Endothelial cell of umbilical vein (primary cell): ENCODE data around the gene C2CD3. TPM values are rescaled to one million over a fixed set of nuclear protein-coding genes. Genes with fewer than 3 reads are reported as not detected.

Experiments used
- BruUV-seq: library from RNA; stranded (reverse); fragments of 400-500 nt; replicated peaks from 2 replicates; lab custom pipeline; 2021; lab: Mats Ljungman, UMichigan
- CTCF ChIA-PET: fragments of 300-600, 350-600 bp; sonication (Branson Sonifier 250); formaldehyde crosslinking; loops from one replicate; lab custom pipeline; 2021; ENCODE audit warnings: antibody characterized with exemption, inconsistent platforms; lab: Charles Lee
- POLR2A ChIA-PET: fragments of 300-600, 350-600 bp; sonication (Branson Sonifier 250); formaldehyde crosslinking; loops from one replicate; lab custom pipeline; 2021; ENCODE audit warnings: antibody characterized with exemption, inconsistent platforms; lab: Charles Lee
- DNase-seq: peaks from one replicate; pipeline ENCODE4 v3.0.0-alpha.2; 2011; ENCODE audit warnings: low read depth, low spot score
- FAIRE-seq: peaks from 2 replicates; lab custom pipeline; 2011; peaks lifted over from hg19 to GRCh38; lab: Jason Lieb, UNC
- H2AFZ ChIP-seq: 2 replicates; pipeline ENCODE4 v1.6.0; 2012; ENCODE audit warnings: low read depth, low read length, control low read depth, inconsistent platforms
- H3K27ac ChIP-seq: 2 replicates; pipeline ENCODE4 v1.5.1; 2011; ENCODE audit warnings: low read depth, mild to moderate bottlenecking, control low read depth, low read length, moderate library complexity; ENCODE audit not compliant: insufficient read depth
- H3K27me3 ChIP-seq, 2 experiments: 2 replicates each; pipeline versions ENCODE4 v1.6.0 to v1.6.1; 2011; ENCODE audit warnings: low read length in 2 of 2, mixed read lengths in 1 of 2; ENCODE audit not compliant: control insufficient read depth in 2 of 2, insufficient read depth in 2 of 2
- H3K36me3 ChIP-seq, 2 experiments: 2 replicates in 1 of 2; 3 replicates in 1 of 2; pipeline ENCODE4 v1.5.1; 2011; ENCODE audit warnings: low read length in 2 of 2, mild to moderate bottlenecking in 1 of 2, moderate library complexity in 1 of 2; ENCODE audit not compliant: control insufficient read depth in 2 of 2, insufficient read depth in 2 of 2; ENCODE audit errors: extremely low read depth in 1 of 2
- H3K4me1 ChIP-seq: 3 replicates; pipeline ENCODE4 v1.5.1; 2011; ENCODE audit warnings: mild to moderate bottlenecking, low read length; ENCODE audit not compliant: control insufficient read depth, insufficient read depth; ENCODE audit errors: extremely low read depth
- H3K4me2 ChIP-seq: 2 replicates; pipeline ENCODE4 v1.6.1; 2011; ENCODE audit warnings: low read length, control low read depth, mixed read lengths; ENCODE audit not compliant: insufficient read depth
- H3K4me3 ChIP-seq, 3 experiments: fragments of 200-600 bp in 1 of 3; sonication (generic), shearing (Covaris generic) in 1 of 3; replicated peaks in 1 of 3; 2 replicates each; pipeline ENCODE4 v1.5.1; 2011 to 2016; ENCODE audit warnings: control low read depth in 3 of 3, low read length in 3 of 3, mild to moderate bottlenecking in 2 of 3, inconsistent platforms in 1 of 3, low read depth in 1 of 3, moderate library complexity in 1 of 3; ENCODE audit not compliant: insufficient read depth in 1 of 3
- H3K79me2 ChIP-seq: 2 replicates; pipeline ENCODE4 v1.6.0; 2012; ENCODE audit warnings: low read length, inconsistent platforms; ENCODE audit not compliant: control insufficient read depth, insufficient read depth
- H3K9ac ChIP-seq: replicated peaks from 2 replicates; pipeline ENCODE3; 2011; ENCODE audit warnings: low read length, control low read depth; ENCODE audit not compliant: insufficient read depth; ENCODE audit errors: extremely low read depth
- H3K9me1 ChIP-seq: replicated peaks from 3 replicates; pipeline ENCODE4 v1.6.0; 2011; ENCODE audit warnings: mild to moderate bottlenecking, low read length; ENCODE audit not compliant: control insufficient read depth, insufficient read depth; ENCODE audit errors: extremely low read depth
- H3K9me3 ChIP-seq: replicated peaks from 2 replicates; pipeline ENCODE4 v1.5.1; 2012; ENCODE audit warnings: low read length, inconsistent platforms; ENCODE audit not compliant: control insufficient read depth, insufficient read depth
- H4K20me1 ChIP-seq: replicated peaks from 2 replicates; pipeline ENCODE3; 2011; ENCODE audit warnings: mild to moderate bottlenecking, low read length; ENCODE audit not compliant: control insufficient read depth, insufficient read depth; ENCODE audit errors: extremely low read depth
- EZH2 ChIP-seq: IDR thresholded peaks from 2 replicates; pipeline ENCODE4 v1.6.1; 2012; ENCODE audit warnings: borderline replicate concordance, low read depth, mild to moderate bottlenecking, moderate library complexity, low read length, inconsistent platforms; ENCODE audit not compliant: severe bottlenecking
- FOS ChIP-seq: IDR thresholded peaks from 2 replicates; pipeline ENCODE4 v1.6.1; 2011; ENCODE audit warnings: mild to moderate bottlenecking, low read length, moderate library complexity, borderline replicate concordance; ENCODE audit not compliant: insufficient read depth
- GATA2 ChIP-seq: IDR thresholded peaks from 2 replicates; pipeline ENCODE4 v1.7.0; 2011; ENCODE audit warnings: low read depth, mild to moderate bottlenecking, moderate library complexity, mixed read lengths, low read length; ENCODE audit not compliant: insufficient read length, insufficient read depth
- JUN ChIP-seq: IDR thresholded peaks from 2 replicates; pipeline ENCODE4 v1.6.1; 2011; ENCODE audit warnings: borderline replicate concordance, low read depth; ENCODE audit not compliant: insufficient read length, insufficient read depth
- MYC ChIP-seq: IDR thresholded peaks from one replicate; pipeline ENCODE4 v1.6.1; 2011; ENCODE audit warnings: mild to moderate bottlenecking, low read depth, low read length
- POLR2A ChIP-seq: IDR thresholded peaks from 2 replicates; pipeline ENCODE4 v1.6.1; 2012; ENCODE audit warnings: low read depth, mild to moderate bottlenecking, control low read depth, low read length
- POLR2AphosphoS5 ChIP-seq: IDR thresholded peaks from 2 replicates; pipeline ENCODE4 v1.6.1; 2012; ENCODE audit warnings: low read depth, mild to moderate bottlenecking, control low read depth, low read length, moderate library complexity; ENCODE audit not compliant: insufficient read depth
- dilution Hi-C: fragments of 300-500 bp; cut with MboI; formaldehyde crosslinking; loops from one replicate; pipeline ENCODE4 v1.15.0; 2019; ENCODE audit warnings: low sequenced_read_pairs; ENCODE audit not compliant: extremely low pct_ligation_motif_present
- intact Hi-C: fragments of 100-400 bp; cut with micrococcal nuclease; formaldehyde crosslinking; loops from one replicate; pipeline ENCODE4 v1.10.0; 2022
- polyA plus RNA-seq, 4 experiments: library from polyadenylated mRNA; depleted of rRNA in 3 of 4; stranded (reverse) in 3 of 4; unstranded in 1 of 4; fragments of >200 nt; gene quantifications; 2 replicates each; pipeline versions ENCODE4 v1.2.1 to v1.2.3, GENCODE V29; 2011 to 2012; ENCODE audit warnings: missing spikeins in 1 of 4
- total RNA-seq: library from RNA; stranded (reverse); gene quantifications from 2 replicates; pipeline ENCODE4 v1.2.3, GENCODE V29; 2021
- TF ChIP-seq, protein P1 (sequence below), 2 donors: IDR thresholded peaks; 1 replicate in 1 of 2; 2 replicates in 1 of 2; pipeline ENCODE4 v1.5.1; 2011; ENCODE audit warnings: low read length in 2 of 2, mild to moderate bottlenecking in 2 of 2, moderate library complexity in 2 of 2, control low read depth in 1 of 2, inconsistent platforms in 1 of 2, low read depth in 1 of 2; ENCODE audit not compliant: insufficient read depth in 1 of 2; ENCODE audit errors: extremely low read depth in 1 of 2
- TF ChIP-seq, protein P2 (sequence below): IDR thresholded peaks from 2 replicates; pipeline ENCODE4 v1.6.1; 2011; ENCODE audit not compliant: insufficient read depth, insufficient read length

C2CD3 gene
- total and polyA plus RNA-seq, 2 donors (not counting 3 experiments of a cell fraction or from before 2014, with no cell fraction given), result 12.9 to 36.6 TPM

DNA sequence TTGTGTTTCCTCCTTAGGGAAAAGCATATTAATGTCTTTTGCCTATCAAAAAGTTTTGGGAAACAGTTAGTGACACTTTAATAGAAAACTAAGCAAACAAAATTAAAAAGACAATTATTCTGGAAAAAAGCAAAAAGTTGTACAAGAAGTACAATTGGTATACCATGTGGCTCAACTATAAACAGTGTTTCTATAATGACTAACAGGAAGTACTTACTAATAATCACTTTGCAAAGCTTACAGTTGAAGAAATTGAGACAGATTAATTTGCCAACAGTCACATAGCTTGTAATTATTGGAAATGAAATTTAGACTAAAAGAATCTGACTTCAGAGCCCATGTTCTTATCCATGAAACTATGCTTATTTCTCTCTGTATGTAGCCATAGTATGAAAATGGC, 25.0 kb upstream of the C2CD3 start:
- DNase-seq (peak; percentile 32), FAIRE-seq (peak; percentile 81)
- POLR2A ChIA-PET, result no interaction called here
- Histone ChIP-seq H2AFZ (no peak overlapping the region), H3K27ac (no peak overlapping the region), H3K79me2 (no peaks in the 10 kb centered on the region), H4K20me1 (no peaks in the 10 kb centered on the region), H3K4me2 (peak overlapping the region; percentile 42), H3K36me3 (no peaks in the 10 kb centered on the region), H3K4me3 (no peak overlapping the region), H3K9ac (no peak overlapping the region), H3K9me3 (no peaks in the 10 kb centered on the region), H3K4me1 (peaks cover 10% of the 10 kb centered on the region), H3K27me3 (no peaks in the 10 kb centered on the region), H3K9me1 (no peaks in the 10 kb centered on the region)
- TF ChIP-seq POLR2A, result no peak
- peak; percentile 58 for TF ChIP-seq FOS
- no peak for TF ChIP-seq POLR2AphosphoS5
- TF ChIP-seq MYC, result no peak
- TF ChIP-seq GATA2, result no peak
- peak; percentile 61 for TF ChIP-seq JUN
- no TSS peak for BruUV-seq
- dilution Hi-C loops, result no loop called here
- intact Hi-C loops, result no loop called here
- CTCF ChIA-PET, result interaction anchor here (1.0 kb wide), 2 partner anchors 25 to 254 kb away, joined by 3 read pairs; partner anchors contain the start of genes C2CD3 and PPME1

DNA sequence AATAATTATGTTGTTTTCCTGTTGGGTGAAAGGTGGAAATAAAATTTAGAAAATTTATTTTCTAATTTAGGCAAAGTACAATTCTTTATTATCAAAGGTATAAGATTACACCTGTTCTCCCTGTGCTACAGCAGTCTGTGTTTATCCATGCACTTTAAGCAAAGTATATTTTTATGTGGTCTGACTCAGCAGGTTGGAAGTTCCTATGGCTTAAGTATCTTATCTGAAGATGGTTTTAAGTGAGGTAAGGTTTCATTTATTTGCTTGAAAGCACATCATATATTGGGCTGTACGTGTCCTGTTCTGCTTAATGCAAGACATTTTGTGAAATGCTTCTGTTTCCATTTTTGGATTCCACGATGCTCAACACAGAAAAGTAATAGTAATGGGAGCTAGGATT, 14.9 kb upstream of the C2CD3 start:
- CTCF ChIA-PET, result no interaction called here
- H3K4me3 ChIP-seq, result no peak overlapping the region
- dilution Hi-C loops (no loop called here), intact Hi-C loops (no loop called here)
- H3K4me1 ChIP-seq, result no peaks in the 10 kb centered on the region
- no peaks in the 10 kb centered on the region for H3K9me1 ChIP-seq
- H2AFZ ChIP-seq, result no peak overlapping the region
- H4K20me1 ChIP-seq, result no peaks in the 10 kb centered on the region
- DNase-seq (no peak), FAIRE-seq (no peak)
- no peaks in the 10 kb centered on the region for H3K36me3 ChIP-seq
- H3K9me3 ChIP-seq, result no peaks in the 10 kb centered on the region
- no peak overlapping the region for H3K9ac ChIP-seq
- no peaks in the 10 kb centered on the region for H3K27me3 ChIP-seq
- H3K4me2 ChIP-seq, result no peak overlapping the region
- no TSS peak for BruUV-seq
- POLR2A ChIA-PET, result no interaction called here
- H3K79me2 ChIP-seq, result peaks cover 6% of the 10 kb centered on the region
- TF ChIP-seq POLR2AphosphoS5 (no peak), POLR2A (no peak), EZH2 (no peak), GATA2 (no peak), MYC (no peak), JUN (no peak), FOS (no peak)
- TF ChIP-seq, protein P1, sequence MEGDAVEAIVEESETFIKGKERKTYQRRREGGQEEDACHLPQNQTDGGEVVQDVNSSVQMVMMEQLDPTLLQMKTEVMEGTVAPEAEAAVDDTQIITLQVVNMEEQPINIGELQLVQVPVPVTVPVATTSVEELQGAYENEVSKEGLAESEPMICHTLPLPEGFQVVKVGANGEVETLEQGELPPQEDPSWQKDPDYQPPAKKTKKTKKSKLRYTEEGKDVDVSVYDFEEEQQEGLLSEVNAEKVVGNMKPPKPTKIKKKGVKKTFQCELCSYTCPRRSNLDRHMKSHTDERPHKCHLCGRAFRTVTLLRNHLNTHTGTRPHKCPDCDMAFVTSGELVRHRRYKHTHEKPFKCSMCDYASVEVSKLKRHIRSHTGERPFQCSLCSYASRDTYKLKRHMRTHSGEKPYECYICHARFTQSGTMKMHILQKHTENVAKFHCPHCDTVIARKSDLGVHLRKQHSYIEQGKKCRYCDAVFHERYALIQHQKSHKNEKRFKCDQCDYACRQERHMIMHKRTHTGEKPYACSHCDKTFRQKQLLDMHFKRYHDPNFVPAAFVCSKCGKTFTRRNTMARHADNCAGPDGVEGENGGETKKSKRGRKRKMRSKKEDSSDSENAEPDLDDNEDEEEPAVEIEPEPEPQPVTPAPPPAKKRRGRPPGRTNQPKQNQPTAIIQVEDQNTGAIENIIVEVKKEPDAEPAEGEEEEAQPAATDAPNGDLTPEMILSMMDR (IDR thresholded peaks at IDR 0.05; ENCODE audit: extremely low read depth in 1 of 2, insufficient read depth in 1 of 2, low read depth in 1 of 2, low read length in 2 of 2), result no peak
- TF ChIP-seq, protein P2, sequence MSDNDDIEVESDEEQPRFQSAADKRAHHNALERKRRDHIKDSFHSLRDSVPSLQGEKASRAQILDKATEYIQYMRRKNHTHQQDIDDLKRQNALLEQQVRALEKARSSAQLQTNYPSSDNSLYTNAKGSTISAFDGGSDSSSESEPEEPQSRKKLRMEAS, result no peak
- no peak overlapping the region for H3K27ac ChIP-seq
